DMS114 treated with DMSO at 0.1 percent for 48 hours (cell line): ENCODE data around the gene ELMOD3.
"Not testable (repeated sequence)": the region's sequence is repeated elsewhere in the genome, so short reads cannot be mapped to it uniquely, and the experiment has no call there.

Experiments used
- DNase-seq: peaks from one replicate; lab custom pipeline; 2025; ENCODE audit not compliant: unreplicated experiment; lab: John Stamatoyannopoulos, UW

ELMOD3 gene

DNA sequence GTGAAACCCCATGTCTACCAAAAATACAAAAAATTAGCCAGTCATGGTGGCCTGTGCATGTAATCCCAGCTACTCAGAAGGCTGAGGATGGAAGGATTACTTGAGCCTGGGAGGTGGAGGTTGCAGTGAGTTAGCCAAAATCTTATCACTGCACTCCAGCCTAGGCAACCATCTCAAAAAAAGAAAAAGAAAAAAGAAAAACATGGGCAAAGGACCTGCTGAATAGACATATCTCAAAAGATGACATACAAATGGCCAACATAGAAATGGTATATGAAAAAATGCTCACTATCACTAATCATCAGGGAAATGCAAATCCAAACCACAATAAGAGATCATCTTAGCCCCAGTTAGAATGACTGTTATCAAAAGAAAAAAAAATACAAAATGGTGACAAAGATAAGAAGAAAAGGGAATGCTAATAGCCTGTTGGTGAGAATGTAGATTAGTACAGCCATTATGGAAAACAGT is 25.4 kb upstream of the ELMOD3 start:
- no peak for DNase-seq

GRCh38 chr2:85329701-85330100 is 24.9 kb upstream of the ELMOD3 start:
- not testable (repeated sequence) for DNase-seq

- DNase-seq = no peak
These were observed 23.5 kb upstream of the ELMOD3 start for GRCh38 chr2:85330839-85331636.

DNA sequence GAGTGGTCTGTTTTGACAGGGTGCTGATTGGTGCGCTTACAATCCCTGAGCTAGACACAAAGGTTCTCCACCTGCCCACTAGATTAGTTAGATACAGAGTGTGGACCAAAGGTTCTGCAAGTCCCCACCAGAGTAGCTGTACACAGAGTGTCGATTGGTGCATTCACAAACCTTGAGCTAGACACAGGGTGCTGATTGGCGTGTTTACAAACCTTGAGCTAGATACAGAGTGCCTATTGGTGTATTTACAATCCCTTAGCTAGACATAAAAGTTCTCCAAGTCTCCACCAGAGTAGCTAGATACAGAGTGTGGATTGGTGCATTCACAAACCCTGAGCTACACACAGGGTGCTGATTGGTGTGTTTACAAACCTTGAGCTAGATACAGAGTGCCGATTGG is 20.7 kb upstream of the ELMOD3 start:
- DNase-seq = not testable (repeated sequence)

DNA sequence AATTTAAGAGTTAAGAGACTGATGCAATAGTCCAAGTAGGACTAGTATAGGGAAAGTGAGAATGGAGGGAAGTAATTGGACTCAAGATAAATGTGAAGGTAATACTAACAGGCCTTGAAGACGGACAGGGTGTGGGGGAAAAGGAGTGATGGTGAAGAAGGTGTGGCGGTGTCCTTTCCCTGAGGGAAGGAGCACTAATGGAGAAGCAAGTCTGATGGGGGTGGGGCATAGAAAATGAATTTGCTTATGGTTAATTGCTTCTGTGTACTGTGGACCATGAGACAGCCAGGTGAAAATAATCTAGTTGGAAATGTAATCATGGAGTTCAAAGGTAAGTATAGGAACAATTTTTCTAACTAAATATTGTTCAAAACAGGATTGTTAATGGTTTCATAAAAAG is 19.6 kb upstream of the ELMOD3 start:
- DNase-seq = no peak

GRCh38 chr2:85340034-85340892 is 14.3 kb upstream of the ELMOD3 start:
- DNase-seq = no peak

DNA sequence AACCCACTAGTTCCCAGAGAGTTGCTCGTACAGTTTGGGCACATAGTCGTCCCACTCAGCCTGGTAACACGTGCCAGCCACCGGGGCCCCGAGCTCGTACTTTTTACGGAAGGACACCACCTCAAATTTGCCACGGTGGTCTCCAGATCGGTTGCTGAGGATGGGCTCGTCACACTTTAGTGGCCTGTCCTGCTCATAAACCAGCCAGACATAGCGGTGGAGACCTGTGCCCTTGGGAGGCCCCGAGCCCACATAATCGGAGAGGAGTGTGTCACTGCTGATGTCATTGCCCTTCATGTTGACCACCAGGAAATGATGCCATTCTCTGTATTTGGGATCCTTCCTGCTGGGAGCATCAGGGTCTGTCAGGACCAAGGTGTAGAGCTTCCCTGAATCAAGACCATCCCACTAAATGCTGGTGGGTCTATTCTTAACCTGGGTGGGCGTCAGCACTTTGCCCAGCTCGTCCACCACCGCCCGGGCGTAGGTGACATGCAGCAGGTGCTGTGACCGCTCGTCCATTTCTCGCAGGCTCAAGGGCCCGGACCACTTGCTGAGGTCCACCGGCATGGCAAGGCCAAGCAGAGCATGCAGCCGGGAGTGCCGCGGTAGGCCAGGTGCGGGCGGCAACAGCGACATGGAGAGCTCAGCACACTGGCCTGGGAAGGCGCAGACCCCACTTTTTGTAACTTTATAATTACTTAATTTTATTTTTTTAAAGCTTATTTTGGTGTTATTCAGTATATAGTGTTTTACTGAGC is 13.1 kb upstream of the ELMOD3 start:
- DNase-seq = no peak

DNA sequence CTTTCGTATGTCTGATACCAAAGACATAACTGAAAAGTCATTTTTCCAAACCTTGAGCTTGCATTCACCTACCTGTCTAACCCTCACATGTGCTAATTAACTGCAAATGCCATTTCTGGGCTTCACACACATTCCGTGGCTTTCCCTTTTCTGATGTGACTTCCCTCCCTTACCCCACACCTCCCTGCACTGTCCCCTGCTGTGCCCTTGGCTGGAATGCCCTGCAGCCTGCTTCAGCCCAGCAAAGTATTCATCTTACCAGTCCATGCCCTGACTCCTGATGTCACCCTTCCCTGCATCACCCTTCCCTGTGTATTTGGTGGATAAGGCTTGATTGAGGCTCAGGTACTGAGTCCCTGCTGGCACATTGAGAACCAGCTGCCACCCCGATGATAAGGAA is 12.4 kb upstream of the ELMOD3 start:
- DNase-seq = no peak

- not testable (repeated sequence) for DNase-seq
These were observed 11.2 kb upstream of the ELMOD3 start for GRCh38 chr2:85343207-85343895.

GRCh38 chr2:85344356-85344954 is 10.1 kb upstream of the ELMOD3 start:
- no peak for DNase-seq

DNA sequence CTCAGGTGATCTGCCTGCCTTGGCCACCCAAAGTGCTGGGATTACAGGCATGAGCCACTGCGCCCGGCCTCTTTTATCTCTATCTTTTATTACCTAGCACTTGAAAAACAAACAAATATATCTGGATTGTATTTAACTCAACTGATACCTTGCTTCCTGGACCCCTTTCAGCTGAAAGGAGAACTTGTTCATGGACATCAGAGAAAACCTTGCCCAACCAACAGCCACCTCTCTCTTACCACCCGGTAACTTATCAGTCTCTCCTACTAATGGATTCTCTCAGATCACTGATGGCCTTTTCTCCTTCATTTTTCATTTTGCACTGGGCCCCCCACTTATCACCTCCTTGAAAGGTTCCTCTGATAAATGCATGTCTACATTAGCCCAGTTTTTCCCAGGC is 7.0 kb upstream of the ELMOD3 start:
- no peak for DNase-seq

GRCh38 chr2:85353876-85354285 is 688 bp upstream of the ELMOD3 start:
- no peak for DNase-seq

GRCh38 chr2:85355073-85355410 is 473 bp downstream of the ELMOD3 start:
- no peak for DNase-seq

- DNase-seq = no peak
These were observed 952 bp downstream of the ELMOD3 start for GRCh38 chr2:85355521-85355920.

- DNase-seq = no peak
These were observed 1.6 kb downstream of the ELMOD3 start for GRCh38 chr2:85356186-85356585.

DNA sequence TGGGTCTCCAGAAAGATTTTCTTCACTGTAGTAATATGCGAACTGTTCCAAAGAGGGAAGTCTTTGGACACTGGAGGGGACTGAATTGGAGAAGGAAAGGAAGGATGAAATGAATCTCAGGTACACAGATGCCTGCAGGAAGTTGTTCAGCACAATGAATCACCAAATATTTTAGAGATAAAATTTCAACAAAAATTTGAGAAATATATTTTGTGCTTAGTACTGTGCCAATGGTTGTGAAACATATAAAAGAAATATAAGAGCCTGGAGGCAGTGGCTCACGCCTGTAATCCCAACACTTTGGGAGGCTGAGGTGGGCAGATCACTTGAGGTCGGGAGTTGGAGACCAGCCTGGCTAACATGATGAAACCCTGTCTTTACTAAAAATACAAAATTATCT is 3.2 kb downstream of the ELMOD3 start:
- no peak for DNase-seq

- DNase-seq = not testable (repeated sequence)
These were observed 8.3 kb downstream of the ELMOD3 start for GRCh38 chr2:85362653-85363387.

DNA sequence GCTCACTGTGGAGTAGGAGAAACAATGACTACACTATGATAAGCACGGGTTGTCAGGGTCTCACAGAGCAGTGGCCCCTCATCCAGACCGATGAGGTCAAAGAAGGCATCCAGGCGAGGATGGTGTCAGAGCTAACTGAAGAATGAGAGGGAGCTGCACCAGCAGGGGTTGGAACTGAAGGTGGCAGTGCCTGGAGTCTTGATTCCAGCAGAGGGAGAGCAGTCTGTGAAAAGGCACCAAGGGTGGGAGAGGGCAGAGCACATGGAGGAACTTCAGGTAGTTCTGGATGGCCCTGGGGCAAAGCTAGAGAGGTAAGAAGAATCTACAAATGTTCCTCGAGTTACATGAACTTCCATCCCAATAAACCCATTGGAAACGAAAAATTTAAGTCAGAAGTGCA is 12.6 kb downstream of the ELMOD3 start:
- no peak for DNase-seq

- DNase-seq = no peak
These were observed 14.4 kb downstream of the ELMOD3 start for GRCh38 chr2:85368921-85369320.

GRCh38 chr2:85369500-85369899 is 14.9 kb downstream of the ELMOD3 start:
- DNase-seq = no peak
